ENCODE results near the gene HAL.

Gene HAL

GRCh38 chr12:95997911-95998510 is 1.9 kb upstream of the HAL start:
- no peak for DNase-seq (ENCODE audit: low read depth, low spot score)
- in situ Hi-C loops (cut with HindIII; ENCODE audit: low sequenced_read_pairs), result no loop called here
- H3K4me3 ChIP-seq (ENCODE audit: low read depth, low read length), result no peak overlapping the region
- no peak for TF ChIP-seq CTCF (IDR thresholded peaks at IDR 0.05; ENCODE audit: low read depth, low read length)

DNA sequence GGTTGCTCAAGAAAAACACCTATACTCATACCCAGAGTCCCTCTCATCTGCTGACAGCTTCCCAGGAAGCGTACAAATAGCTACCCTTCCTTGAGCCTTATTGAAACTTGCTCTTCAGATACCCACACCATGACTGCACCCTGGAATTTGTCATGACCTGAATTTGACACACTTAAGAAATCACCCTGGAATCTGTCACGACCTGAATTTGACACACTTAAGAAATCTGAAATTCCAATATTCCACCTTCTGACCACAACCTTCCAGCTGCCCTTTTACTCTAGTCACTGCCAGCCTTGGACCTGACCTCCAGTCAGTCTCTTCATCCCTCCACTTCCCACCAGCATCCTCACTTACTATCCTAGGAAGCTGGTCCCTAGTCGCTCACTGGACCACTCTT is 1.1 kb upstream of the HAL start:
- in situ Hi-C loops (cut with HindIII; ENCODE audit: low sequenced_read_pairs), result no loop called here
- DNase-seq (ENCODE audit: low read depth, low spot score), result no peak
- H3K4me3 ChIP-seq (ENCODE audit: low read depth, low read length), result no peak overlapping the region
- TF ChIP-seq CTCF (IDR thresholded peaks at IDR 0.05; ENCODE audit: low read depth, low read length), result no peak

- in situ Hi-C loops (cut with HindIII; ENCODE audit: low sequenced_read_pairs), result no loop called here
- H3K4me3 ChIP-seq (ENCODE audit: low read depth, low read length), result no peak overlapping the region
These were observed 709 bp downstream of the HAL start for GRCh38 chr12:95995238-95996031.

DNA sequence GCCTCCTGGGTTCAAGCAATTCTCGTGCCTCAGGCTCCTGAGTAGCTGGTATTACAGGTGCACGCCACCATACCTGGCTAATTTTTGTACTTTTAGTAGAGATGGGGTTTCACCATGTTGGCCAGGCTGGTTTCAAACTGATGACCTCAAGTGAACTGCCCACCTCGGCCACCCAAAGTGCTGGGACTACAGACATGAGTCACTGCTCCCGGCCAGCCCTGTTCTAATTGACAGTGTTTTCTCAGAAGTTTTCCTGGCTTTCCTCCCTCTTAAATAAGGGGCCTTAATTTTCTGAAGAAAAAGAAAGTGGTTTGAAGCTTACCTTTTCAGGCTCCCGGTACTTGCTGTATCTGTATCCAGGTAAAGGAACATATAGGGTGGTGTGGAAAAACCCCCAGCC is 1.7 kb downstream of the HAL start:
- no peak overlapping the region for H3K4me3 ChIP-seq (ENCODE audit: low read depth, low read length)
- in situ Hi-C loops (cut with HindIII; ENCODE audit: low sequenced_read_pairs), result no loop called here
- no peak for TF ChIP-seq CTCF (IDR thresholded peaks at IDR 0.05; ENCODE audit: low read depth, low read length)
- DNase-seq (ENCODE audit: low read depth, low spot score), result no peak

More at GRCh38 chr12:95995238-95996031, 709 bp downstream of the HAL start:
- TF ChIP-seq CTCF (IDR thresholded peaks at IDR 0.05; ENCODE audit: low read depth, low read length), result no peak
- DNase-seq (ENCODE audit: low read depth, low spot score), result no peak

DNA sequence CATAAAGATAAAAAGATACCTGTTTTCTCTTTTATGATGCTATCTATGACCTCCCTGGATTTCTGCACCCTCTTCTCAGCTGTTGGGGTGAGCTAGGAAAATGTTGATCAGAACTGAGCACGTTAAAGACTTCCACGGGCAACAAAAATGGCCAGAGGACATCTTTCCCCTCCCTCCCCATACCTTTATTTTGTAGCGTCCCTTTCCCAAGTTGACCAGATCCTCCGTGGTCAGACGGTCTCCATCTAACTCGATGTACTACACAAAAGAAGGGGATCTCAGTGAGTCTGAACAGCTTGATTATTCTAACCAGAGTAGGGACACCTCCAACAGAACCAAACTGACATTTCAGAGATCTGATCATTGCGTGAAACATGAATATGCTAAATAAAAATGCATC is 2.2 kb downstream of the HAL start:
- in situ Hi-C loops (cut with HindIII; ENCODE audit: low sequenced_read_pairs), result no loop called here
- H3K4me3 ChIP-seq (ENCODE audit: low read depth, low read length), result no peak overlapping the region
- no peak for DNase-seq (ENCODE audit: low read depth, low spot score)
- no peak for TF ChIP-seq CTCF (IDR thresholded peaks at IDR 0.05; ENCODE audit: low read depth, low read length)

DNA sequence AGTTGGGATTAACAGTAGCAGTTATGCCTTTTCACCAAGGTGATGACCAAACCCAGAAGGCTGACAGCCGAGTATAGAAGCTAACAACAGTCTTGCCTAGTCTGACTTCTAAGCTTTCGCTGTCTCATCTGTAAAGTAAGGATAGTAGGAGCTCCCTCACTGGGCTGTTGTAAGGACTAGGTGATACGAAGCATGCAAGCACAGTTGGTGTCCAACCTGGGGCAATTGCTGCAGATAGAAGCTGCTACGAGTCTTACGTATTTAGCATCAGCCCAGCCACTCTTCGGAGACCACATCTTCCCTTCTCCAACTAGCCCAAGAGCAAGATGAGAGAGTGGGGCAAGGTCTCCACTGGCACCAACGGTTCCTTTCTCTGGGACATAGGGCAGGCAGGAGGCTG is 6.0 kb downstream of the HAL start:
- in situ Hi-C loops (cut with HindIII; ENCODE audit: low sequenced_read_pairs), result no loop called here
- H3K4me3 ChIP-seq (ENCODE audit: low read depth, low read length), result no peak overlapping the region
- TF ChIP-seq CTCF (IDR thresholded peaks at IDR 0.05; ENCODE audit: low read depth, low read length), result no peak
- no peak for DNase-seq (ENCODE audit: low read depth, low spot score)
